Measurements from ENCODE around the gene SERPINB1.
"Not testable (repeated sequence)": the region's sequence is repeated elsewhere in the genome, so short reads cannot be mapped to it uniquely, and the experiment has no call there.

SERPINB1 gene

DNA sequence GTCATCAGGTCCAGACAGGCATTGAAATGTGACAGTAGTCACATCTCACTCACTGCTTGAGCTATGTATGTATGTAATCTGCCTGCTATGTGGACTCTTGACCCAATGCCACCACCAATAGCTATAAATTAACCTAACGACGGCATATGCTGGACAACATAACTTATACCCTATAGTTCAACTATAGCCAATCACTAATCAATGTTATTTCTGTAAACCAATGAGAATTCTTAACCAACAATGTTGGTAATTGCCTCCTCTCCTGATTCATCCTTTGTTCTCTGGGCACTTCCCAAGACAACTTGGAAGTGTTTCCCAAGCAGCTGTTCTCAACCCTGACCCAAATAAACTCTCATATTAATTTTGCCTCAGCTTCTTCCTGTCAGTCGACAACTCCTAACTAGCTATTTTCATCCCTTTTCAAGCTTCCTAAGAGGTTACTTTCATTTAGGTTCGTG lies 24.1 kb upstream of the SERPINB1 start:
- no peak for DNase-seq

DNA sequence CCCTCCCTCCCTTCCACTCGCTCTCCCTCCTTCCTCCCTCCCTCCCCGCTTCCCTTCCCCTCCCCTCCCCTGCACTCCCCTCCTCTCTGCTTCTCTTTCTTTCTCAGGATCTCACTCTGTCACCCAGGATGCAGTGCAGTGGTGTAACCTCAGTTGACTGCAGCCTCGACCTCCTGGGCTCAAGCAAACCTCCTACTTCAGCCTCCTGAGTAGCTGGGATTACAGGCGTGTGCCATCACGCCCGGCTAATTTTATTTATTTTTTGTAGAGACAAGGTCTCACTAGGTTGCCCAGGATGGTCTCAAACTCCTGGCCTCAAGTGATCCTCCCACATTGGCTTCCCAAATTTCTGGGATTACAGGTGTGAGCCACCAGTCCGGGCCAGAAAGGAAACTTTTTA lies 23.6 kb upstream of the SERPINB1 start:
- DNase-seq: no peak

DNA sequence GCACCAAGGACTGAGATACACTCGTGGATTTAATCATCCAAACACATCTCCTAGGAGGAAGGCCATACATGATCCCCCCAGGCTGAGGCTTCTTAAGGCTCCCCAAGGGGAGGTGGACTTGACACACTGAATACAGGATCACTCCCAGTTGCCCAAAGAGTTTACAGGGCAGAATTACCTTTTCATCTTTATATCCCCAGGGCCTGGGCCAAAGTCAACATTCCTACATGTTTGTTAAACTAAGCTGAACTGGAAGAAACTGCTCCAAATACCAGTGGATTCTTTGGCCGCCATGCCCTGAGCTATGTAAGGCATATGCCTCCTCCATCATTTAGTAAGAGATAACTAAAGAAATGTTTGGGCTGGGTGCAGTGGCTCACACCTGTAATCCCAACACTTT lies 22.2 kb upstream of the SERPINB1 start:
- no peak for DNase-seq

DNA sequence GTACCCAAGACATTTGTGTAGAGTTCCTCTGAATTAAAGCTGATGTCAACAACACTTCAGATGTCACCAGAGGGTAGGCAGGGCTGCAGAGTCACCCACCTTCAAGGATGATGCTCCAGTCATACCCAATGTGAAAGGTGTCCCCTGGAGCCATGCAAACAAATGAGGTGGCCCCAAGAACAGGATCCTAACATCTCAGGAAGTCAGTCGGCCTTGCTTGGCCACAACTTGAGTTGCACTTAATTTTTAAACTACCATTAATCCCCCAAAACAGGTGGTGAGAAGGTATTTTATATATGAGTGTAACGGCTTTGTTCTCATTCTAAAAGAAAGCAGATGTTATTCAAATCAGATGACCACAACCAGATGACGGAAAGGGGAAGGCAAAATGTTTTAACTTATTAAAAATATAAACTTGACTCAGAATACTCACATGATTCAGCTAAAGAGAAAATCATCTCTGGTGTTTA lies 21.1 kb upstream of the SERPINB1 start:
- no peak for DNase-seq

DNA sequence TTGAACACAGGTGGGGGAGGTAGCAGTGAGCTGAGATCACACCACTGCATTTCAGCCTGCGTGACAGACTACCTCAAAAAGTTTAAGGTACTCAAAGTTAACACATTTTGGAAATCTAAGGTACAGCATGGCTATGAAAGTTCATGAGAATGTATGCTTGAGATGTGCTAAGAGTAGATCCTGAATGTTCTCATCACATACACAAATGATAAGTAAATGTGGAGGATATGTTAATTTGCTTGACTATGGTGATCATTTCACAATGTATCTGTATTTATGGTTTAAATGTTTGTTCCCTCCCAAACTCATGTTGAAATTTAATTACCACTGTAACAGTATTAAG lies 20.1 kb upstream of the SERPINB1 start:
- DNase-seq: no peak

DNA sequence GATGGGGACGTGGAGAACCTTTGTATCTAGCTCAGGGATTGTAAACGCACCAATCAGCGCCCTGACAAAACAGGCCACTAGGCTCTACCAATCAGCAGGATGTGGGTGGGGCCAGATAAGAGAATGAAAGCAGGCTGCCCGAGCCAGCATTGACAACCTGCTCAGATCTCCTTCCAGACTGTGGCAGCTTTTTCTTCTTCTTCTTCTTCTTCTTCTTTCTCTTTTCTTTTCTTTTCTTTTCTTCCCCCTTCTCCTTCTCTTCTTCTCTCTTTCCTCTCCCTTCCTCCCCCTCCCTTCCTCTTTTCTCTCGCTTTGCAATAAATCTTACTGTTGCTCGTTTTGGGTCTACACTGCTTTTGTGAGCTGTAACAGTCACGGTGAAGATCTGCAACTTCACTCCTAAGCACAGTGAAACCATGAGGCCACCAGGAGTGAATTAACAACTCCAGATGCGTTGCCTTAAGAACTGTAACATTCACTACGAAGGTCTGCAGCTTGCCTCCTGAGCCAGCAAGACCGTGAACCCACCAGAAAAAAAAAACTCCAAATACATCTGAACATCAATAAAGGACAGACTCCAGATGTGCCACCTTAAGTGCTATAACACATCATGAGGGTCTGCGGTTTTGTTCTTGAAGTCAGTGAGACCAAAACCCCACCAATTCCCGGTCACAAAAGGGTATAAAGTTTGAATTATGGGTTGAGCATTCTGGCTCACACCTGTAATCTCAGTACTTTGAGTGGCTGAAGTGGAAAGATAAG lies 19.6 kb upstream of the SERPINB1 start:
- DNase-seq: no peak

DNA sequence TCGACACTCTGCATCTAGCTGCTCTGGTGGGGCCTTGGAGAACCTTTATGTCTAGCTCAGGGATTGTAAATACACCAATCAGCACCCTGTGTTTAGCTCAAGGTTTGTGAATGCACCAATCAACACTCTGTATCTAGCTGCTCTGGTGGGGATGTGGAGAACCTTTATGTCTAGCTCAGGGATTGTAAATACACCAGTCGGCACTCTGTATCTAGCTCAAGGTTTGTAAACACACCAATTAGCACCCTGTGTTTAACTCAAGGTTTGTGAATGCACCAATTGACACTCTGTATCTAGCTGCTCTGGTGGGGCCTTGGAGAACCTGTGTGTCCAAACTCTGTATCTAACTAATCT lies 19.0 kb upstream of the SERPINB1 start:
- DNase-seq: not testable (repeated sequence)

DNA sequence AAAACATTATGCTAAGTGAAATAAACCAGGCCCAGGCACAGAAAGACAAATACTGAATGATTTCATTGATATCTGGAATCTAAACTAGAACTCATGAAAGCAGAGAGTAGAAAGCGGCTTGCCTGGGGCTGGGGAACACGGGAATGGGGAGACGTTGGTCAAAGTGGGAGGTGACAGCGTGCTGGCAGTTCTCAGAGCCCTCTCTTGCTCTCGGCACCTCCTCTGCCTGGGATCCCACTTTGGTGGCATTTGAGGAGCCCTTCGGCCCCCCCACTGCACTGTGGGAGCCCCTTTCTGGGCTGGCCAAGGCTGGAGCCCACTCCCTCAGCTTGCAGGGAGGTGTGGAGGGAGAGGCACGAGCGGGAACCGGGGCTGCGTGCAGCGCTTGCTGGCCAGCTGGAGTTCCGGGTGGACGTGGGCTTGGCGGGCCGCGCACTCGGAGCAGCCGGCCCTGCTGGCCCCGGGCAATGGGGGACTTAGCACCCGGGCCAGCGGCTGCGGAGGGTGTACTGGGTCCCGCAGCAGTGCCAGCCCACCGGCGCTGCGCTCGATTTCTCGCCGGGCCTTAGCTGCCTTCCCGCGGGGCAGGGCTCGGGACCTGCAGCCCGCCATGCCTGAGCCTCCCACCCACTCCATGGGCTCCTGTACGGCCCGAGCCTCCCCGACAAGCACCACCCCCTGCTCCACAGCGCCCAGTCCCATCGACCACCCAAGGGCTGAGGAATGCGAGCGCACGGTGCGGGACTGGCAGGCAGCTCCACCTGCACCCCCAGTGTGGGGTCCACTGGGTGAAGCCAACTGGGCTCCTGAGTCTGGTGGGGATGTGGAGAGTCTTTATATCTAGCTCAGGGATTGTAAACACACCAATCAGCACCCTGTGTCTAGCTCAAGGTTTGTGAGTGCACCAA lies 18.4 kb upstream of the SERPINB1 start:
- not testable (repeated sequence) for DNase-seq

DNA sequence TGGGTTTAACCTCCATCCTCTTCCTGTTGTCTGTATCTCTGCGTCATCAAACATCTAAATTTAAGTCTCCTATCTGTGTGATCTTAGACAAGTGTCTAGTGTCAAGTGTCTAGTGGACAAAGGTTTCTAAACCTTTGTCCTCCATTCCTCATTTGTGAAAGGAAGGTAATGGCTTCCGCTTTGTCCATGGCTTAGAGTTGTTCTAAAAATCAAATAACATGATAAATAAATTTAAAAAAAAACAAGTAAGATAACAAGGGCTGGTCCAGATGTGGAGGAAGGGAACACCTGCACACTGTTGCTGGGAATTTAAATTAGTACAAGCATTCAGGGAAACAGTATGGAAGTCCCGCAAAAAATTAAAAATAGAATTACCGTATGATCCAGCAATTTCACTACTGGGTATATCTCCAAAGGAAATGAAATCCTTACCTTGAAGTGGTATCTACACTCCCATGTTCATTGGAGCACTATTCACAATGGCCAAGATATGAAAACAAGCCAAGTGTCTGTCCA lies 17.6 kb upstream of the SERPINB1 start:
- DNase-seq: no peak

DNA sequence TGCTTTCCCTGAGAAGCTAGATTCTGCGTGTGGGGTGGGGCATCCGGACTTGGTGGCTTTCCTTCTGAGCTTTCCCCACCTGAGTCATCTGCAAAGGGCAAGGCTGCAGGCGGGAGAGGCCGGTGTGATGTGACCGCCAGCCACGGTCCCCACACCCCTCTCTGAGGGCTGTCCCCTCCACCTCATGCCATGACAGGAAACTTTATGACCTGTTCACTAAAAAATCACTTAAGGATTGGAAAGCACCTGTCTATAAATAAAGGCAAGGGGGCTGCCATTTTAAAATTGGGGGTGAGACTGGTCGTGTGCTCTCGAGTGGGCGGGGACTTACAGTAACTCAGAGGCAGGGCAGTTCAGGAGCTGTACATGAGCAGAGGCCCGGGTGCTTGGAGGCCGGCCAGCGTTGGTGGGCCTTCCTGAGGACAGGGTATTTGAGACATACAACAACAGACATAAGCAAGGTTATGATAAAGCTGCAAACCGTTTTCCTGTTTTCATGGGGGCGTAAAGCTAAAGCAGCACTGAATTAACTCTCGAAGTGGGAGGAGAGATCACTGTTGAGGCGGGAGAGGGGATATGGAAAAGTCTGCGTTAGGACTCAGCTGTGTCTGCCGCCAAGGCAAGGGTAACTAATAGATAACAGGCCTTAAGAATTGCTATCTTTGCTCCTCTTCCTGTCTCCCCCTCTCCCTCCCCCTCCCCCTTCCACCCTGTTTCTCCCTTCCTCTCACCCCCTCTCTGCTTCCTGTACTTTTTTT lies 16.1 kb upstream of the SERPINB1 start:
- DNase-seq: peak; percentile 51 to 62

DNA sequence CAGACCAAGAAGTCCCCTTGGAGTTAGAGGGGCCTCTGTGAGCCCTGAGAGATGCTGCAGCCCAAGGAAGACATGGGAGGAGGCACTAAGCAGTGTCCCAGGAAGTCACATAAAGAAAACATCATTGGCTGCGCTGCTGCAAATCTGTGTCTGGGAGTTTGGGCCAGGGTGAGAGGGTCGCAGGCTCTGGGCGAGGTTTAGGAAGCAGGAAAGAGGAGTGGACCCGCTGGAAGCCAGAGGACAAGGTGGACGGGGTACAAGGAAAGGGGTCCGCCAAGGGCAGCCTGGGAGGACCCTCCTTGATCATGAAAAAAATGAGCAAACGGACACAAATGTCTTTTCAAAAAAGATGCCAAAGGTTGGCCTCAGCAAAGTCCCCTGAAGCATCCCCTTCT lies 15.5 kb upstream of the SERPINB1 start:
- DNase-seq: no peak

DNA sequence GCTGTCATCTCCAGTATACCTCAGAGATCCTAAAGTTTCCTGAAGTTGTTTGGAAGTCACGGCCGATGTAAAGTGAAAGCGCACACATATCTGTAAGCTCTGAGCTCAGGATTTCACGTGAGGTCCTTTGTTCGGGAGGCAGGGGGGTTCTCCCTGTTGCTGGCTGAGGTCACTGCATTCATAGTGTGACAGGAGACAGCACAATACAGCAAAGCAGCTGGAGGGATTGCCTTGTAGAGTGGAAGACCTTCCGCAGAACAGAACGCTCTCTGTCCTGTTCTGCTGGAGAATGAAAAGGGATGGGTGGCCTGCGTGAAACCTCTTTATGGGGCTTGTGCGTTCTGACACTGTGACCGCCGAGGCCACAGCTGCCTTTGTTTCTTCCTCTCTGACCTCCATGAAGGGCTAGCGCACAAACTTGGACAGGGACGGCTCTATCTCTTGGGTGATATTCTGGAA lies 13.4 kb upstream of the SERPINB1 start:
- DNase-seq: no peak

DNA sequence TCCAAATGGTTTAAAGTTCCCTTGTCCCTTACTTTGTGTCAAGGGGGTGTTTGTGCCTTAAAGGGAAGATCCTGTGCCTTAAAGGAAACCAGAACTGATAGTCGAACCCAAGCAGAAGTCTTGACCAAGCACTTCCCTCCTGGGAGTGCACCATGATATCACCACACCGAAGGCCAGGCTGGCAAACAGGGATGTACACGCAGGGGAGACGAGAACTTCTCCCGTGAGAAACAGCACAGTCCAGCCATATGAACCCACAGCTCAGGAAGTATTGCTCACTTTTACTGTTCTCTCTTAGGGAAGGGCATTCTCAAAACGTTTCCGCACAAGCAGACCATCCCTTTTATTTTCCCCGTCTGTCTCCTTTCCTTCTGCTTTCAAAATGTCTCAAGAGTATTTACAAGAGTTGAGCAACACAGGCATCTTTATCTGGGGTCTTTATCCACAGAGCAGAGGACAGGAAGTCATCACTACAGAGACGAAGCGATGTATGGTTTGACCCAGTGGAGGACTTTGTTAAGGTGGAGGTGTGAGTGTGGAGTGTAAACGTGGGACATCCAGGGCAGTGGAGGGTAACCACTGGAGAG lies 12.8 kb upstream of the SERPINB1 start:
- no peak for DNase-seq

DNA sequence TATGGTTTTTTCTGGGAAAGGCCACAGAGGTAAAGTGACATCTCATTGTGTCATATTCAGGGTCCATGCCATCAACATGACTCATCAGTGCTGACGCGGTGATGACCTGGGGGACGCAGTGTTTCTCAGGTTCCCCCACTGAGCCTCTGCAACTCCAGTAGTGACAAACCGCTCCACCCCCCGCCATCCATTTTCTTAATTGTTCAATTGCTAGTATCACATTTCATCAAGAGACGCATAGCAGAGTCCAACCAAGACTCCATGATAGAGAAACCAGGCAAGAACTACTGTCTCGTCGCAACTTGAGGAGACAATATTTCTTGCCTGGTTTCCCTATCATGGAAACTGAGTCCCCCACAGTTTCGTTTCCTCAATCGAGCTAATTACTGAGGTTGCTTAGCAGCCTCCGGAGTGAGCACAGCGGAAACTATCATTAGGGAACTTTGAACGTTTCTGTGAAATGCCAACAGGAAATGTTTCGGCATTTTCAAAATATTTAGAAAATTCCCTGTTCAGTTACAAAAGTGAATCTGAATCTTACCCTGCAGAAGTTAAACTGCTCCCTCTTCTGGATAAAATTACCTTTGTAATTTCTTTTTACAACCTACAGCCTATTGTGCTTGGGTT lies 12.2 kb upstream of the SERPINB1 start:
- peak; percentile 81 to 82 for DNase-seq

DNA sequence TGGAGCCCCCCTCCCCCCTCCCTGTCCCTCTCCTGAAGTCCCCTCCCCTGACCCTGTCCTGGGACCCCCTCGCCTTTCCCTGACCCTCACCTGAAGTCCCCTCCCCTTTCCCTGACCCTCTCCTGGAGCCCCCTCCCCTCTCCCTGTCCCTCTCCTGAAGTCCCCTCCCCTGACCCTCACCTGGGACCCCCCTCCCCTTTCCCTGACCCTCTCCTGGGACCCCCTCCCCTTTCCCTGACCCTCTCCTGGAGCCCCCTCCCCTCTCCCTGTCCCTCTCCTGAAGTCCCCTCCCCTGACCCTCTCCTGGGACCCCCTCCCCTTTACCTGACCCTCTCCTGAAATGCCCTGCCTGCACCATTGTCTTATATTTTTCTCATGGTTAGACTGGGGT lies 11.7 kb upstream of the SERPINB1 start:
- not testable (repeated sequence) for DNase-seq

DNA sequence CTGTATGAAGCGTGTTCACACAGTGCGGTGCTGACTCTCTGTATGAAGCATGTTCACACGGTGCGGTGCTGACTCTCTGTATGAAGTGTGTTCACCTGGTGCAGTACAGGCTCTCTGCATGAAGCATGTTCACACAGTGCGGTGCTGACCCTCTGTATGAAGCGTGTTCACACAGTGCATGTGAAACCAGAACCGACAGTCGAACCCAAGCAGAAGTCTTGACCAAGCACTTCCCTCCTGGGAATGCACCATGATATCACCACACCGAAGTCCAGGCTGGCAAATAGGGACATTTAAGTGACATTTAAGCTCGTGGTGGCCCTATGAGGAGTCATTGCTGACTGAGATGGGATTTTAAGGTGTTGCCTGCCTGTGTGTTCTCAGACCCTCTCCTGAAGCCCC lies 11.3 kb upstream of the SERPINB1 start:
- no peak for DNase-seq

DNA sequence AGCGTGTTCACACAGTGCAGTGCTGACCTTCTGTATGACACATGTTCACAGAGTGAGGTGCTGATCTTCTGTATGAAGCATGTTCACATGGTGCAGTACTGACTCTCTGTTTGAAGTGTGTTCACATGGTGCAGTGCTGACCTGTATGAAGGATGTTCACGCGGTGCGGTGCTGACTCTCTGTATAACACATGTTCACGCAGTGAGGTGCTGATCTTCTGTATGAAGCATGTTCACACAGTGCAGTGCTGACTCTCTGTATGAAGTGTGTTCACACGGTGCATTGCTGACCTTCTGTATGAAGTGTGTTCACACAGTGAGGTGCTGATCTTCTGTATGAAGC lies 10.8 kb upstream of the SERPINB1 start:
- no peak for DNase-seq

DNA sequence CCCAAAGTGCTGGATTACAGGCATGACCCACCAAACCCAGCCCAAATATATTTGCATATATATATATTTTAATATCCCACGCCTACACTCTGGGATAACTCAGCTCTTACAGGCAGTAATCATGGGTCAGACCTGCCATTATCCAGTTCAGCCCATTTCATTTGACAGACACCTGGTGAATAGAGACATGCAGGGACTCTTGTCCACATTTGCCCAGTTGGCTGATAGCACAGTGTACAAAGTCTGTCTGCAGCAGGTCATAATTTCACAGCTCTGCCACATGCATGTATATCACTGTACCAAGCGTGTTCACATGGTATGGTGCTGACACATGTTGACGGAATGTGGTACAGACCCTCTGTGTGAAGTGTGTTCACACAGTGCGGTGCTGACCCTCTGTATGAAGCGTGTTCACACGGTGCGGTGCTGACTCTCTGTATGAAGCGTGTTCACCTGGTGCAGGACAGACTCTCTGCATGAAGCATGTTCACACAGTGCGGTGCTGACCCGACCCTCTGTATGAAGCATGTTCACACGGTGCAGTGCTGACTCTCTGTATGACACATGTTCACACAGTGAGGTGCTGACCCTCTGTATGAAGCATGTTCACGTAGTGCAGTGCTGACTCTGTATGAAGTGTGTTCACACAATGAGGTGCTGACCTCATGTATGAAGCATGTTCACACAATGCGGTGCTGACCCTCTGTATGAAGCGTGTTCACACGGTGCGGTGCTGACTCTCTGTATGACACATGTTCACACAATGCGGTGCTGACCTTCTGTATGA lies 10.3 kb upstream of the SERPINB1 start:
- no peak for DNase-seq

DNA sequence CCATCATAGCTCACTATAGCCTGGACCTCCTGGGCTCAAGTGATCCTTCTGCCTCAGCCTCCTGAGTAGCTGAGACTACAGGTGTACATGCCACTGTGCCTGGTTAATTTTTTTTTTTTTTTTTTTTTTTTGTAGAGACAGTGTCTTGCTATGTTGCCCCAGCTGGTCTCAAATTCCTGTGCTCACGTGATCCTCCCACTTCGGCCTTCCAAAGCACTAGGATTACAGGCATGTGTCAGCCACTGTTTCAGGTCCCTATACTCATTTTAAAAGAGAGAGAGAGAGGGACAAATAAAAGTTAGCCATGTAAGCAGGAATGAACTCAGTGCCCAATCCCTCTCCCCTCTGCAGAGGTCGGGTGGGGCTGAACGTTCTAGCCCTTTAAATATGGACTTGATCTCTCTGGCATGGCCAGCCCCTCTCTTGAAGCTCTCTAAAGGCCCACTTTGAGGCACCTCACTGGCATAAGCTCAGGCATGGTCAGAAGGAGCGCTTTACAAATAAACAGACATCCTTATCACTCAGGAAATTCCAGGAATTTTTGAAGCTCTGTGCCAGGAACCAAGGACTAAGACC lies 9.0 kb upstream of the SERPINB1 start:
- no peak for DNase-seq

DNA sequence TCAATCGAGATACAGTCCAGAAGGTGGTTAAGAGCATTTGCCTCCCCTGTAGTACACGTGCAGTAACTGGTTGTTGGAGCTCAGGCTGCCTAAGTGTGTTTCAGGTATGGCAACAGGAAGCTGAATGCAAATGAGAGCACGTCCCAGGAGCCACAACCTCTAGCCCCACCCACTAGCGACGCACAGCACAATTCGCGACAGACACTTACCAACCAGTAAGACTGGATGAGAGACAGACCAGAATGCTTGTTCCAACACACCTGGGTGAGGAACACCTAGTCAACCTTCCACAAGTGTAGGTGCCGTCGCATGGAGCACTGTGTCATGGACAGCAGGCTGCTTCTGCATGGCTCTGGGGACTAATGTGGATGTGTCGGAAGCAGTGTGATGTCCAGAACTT lies 7.2 kb upstream of the SERPINB1 start:
- peak; percentile 60 to 61 for DNase-seq

DNA sequence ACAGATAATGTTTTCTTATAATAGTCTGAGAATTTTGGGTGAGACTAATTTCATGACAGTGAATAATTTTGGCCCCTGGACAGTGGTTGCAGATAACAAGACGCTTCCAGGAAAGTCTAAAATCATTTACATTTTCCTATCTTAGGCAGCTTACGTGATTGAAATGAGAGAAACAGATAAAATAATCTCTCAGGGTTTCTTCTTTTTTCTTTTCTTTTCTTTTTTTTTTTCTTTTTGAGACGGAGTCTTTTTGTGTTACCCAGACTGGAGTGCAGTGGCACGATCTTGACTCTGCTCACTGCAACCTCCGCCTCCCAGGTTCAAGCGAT lies 4.2 kb upstream of the SERPINB1 start:
- no peak for DNase-seq
